ENCODE results near the gene TEX12.
A peak's percentile ranks its signal among the peaks of the same experiment; 100 is the strongest.
"Not testable (repeated sequence)": the region's sequence is repeated elsewhere in the genome, so short reads cannot be mapped to it uniquely, and the experiment has no call there.

Gene TEX12

DNA sequence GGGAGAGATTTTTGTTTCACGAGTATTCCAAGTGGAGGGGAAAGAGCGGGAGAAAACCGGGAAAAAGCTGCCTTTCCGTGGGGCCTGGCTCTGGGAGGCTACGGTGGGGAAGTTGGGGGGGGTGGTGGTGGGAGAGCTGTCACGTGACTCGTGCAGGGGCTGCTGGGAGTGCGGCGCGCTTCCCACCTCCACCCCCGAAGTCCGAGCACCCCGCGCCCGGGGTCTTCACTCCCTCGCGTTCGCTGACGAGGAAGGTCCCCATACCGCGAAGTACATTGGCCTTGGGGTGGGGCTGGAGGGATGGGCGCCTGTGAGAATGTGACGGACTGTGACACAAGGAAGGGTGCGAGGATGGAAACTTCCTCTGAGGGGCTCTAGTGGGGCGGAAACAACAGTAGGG, at the start of gene TEX12:
Gene TEX12 (plus strand): TSS at position 228 of the 400 bp plus-strand sequence. CDS start 1,897 bp downstream, outside the sequence.
- DNase-seq, result no peak

GRCh38 chr11:112118176-112118575, 49.0 kb upstream of the TEX12 start:
- DNase-seq, result no peak

GRCh38 chr11:112121981-112122615, 45.1 kb upstream of the TEX12 start:
- no peak for DNase-seq

- DNase-seq, result no peak
Measured at GRCh38 chr11:112123129-112123528, 44.0 kb upstream of the TEX12 start.

- DNase-seq, result no peak
Measured at GRCh38 chr11:112127056-112127455, 40.1 kb upstream of the TEX12 start.

DNA sequence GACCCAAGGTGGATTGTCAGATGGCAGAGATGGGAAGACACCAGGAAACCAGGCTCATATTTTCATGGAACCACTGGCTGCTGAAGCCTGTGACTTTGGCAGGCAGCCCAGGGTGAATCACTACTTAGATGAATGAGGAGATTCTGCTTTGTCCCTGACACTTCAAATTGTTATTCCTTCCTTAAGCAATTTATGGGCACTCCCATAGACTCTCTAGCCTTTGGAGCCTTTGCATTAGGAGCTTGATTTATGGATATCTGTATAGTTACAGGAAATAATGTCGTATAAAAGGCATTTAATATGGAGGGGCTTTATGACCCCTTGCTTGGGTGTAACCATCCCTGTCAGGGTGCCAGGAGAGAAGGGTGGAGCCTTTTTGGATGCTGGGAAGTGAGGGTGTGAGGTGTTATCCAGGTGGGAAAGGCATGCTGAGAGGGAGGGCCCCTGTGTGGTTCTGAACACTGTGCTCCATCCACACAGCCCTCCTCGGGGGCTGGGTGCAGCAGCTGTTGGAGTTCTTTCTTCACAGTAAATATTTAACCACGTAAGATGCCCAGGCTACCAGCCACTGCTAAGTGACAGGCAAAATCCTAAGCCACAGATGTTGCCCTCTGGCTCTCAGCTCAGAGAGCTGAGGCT, 38.6 kb upstream of the TEX12 start:
- peak in 20 of 51 donors; percentile 2 to 48 (median 17) for DNase-seq

- peak in 11 of 51 donors; percentile 3 to 28 (median 8) for DNase-seq
Measured at GRCh38 chr11:112129656-112130055, 37.5 kb upstream of the TEX12 start.

DNA sequence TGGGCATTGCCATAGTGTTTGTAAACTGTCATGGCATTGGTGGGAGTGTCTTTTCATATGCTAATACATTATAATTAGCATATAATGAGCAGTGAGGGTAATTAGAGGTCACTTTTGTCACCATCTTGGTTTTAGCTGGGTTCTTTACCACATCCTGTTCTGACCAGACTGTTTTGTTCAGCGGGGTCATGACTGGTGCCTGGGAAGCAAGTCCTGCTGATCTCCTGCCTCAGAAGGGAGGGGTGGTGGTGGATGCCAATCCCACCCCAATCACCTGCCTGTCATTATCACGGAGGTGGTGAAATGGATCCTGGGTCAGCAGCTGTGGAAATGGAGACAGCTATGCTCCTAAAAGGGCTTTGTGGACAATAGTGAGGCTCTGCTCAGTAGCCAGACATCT, 34.4 kb upstream of the TEX12 start:
- DNase-seq, result no peak

DNA sequence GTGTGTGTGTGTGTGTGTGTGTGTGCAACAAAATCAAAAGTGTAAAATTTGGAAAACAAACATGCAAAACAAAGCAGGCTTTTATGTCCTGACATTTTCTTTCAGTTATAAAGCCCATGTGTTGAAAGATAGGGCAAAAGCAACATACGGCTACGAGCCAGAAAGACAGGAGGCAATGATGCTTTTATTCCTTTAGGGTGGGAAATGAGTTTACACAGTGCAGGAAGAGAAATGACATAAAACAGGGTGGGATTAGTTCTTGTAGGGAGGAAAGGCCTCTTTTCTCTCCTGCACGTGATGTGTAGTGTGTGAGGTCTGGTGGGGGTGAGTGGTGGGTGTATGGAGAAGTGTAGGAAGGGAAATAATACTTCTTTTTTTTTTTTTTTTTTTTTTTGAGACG, 32.7 kb upstream of the TEX12 start:
- DNase-seq, result no peak

DNA sequence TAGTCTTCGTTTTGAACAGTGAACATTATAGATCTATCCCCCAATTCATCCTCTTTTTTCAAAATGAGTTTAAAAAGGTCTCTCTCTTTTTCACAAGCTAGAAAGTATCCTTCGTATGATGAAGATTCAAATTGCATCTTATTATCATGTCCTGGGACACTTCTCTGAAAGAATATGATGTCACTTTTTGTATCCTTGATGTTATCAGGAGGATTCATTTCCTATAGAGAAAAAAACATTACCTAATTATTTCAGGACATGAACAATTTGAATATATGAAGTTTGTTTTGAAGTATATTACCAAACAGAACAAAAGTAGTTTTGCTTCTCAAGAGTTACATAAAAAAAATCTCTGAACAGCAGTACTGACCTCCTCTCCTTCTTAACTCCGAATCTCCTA, 23.6 kb upstream of the TEX12 start:
- DNase-seq, result no peak

- peak in 6 of 51 donors; percentile 4 to 78 (median 14) for DNase-seq
Measured at GRCh38 chr11:112150517-112150916, 16.7 kb upstream of the TEX12 start.

DNA sequence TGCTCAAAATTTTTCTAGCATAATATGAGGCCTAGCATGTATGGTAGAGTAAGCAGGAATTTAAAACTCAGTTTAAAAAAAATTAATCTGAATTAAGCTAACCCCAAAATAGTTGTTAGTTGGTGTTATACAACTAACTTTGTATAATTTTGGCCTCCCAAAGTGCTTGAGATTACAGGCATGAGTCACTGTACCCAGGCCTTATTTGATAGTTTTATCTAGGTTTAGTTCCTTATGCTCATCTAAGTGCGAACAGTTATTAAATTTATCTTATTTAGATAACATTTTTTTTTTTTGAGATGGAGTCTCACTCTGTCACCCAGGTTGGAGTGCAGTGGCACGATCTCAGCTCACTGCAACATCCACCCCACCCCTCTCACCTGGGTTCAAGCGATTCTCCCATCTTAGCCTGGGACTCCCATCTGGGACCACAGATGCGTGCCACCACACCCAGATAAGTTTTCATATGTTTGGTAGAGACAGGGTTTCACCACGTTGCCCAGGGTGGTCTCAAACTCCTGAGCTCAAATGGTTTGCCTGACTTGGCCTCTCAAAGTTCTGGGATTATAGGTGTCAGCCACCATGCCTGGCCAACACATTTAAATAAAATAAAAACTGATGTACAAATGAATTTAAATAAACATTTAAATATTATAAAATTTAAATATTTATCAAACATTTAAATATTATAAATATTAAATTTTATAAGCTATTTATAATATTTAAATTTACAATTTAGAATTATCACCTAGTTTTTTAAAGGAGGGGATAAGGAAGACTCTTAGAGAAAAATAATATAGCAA, 10.8 kb upstream of the TEX12 start:
- no peak for DNase-seq

DNA sequence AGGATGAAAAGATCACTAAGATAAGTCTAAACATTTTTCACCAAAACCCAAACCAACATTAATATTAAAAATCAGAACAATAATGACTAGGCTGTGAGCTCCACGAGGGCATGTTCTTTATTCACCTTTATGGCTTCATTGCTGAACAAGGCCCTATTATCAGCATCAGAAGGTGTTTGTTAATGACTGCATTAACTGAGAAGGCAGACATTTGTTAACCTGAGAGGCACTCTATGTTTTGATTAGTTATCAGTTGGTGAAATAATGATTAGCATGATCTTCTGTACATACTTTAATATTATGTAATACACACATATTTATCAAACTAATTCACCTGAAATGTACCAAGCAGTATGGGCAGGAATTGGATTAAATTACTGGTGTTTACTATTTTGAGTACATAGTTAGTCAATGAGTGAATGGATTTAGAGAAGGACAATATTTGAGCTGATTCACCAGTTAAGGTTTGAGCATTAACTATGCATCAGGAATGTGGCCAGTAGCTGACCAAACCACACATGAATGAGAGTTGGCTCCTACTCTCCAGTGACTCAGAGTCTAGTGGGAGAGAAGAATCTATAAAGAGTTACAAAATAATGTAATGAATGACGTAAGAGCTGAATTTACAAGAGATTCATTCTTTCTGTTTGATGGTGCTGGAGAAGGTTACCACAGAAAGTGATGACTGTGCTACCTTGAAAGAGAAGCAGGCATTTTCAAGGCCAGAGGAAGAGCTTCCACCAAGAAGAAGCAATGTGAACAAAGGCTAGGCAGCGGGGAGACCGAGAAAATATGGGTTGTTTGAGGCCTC, 10.0 kb upstream of the TEX12 start:
- DNase-seq, result no peak

- no peak for DNase-seq
Measured at GRCh38 chr11:112159098-112160065, 7.8 kb upstream of the TEX12 start.

DNA sequence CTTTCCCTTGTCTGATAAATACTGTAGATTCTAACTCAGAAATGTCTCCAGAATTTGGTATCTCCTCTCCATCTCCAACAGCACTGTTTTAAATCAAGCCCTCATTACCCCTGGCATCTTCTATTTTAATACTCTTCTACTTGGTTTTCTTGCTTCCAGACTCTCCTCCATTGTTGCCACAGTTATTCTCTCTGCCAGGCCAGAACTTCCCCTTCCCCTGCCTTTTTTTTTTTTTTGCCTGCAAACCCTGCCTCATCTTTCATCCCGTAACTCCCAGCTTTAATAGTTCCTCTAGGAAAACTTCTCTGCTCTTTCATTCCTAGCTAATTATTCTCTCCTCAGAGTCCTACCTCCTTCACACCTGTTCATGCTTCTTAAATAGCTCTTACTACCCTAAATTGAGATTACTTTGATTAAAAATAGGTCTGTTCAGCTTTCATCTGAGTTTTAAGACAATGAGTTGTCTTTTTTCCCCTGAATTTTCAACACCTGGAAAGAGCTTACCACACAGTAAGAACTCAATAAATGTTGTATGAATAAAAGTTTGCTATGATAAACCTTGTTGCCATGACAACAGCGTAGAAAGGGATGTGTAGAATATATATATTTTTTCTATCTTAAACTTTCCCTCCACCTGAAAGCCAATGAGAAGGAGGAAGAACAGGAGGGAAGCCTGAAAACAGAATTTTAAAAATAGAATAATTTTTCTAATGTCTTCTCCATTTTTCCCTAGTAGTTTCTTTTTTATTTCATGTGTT, 6.9 kb upstream of the TEX12 start:
- DNase-seq, result no peak

GRCh38 chr11:112161012-112161411, 6.2 kb upstream of the TEX12 start:
- DNase-seq, result no peak

DNA sequence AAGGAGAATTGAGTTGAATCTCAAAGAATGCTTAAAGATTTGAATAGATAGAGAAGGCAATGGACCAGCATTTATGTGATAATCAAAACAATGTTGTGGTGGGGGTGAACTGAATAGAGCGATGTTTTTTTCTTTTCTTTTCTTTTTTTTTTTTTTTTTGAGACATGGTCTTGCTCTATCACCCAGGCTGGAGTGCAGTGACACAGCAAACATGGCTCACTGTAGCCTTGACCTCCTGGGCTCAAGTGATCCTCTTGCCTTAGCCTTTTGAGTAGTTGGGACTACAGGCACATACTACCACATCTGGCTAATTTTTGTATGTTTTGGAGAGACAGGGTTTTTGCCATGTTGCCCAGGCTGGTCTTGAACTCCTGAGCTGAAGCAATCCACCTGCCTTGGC, 5.0 kb upstream of the TEX12 start:
- not testable (repeated sequence) for DNase-seq

- DNase-seq, result no peak
Measured at GRCh38 chr11:112162761-112163546, 4.2 kb upstream of the TEX12 start.

Measured in hypothalamus (tissue), 51 donors.